Stimulated activated CD4-positive, alpha-beta T cell treated with anti-CD3 and anti-CD28 coated beads, Interleukin-1b, Interleukin-23, amount 100 ng/mL, for 24 hours (primary cell): ENCODE measurements around the gene PCED1B.

Source experiments
- DNase-seq, 4 experiments: peaks; one replicate each; pipeline ENCODE4 v3.0.0-alpha.2; 2020; ENCODE audit warnings: low read depth in 4 of 4, low spot score in 1 of 4

The PCED1B gene

DNA sequence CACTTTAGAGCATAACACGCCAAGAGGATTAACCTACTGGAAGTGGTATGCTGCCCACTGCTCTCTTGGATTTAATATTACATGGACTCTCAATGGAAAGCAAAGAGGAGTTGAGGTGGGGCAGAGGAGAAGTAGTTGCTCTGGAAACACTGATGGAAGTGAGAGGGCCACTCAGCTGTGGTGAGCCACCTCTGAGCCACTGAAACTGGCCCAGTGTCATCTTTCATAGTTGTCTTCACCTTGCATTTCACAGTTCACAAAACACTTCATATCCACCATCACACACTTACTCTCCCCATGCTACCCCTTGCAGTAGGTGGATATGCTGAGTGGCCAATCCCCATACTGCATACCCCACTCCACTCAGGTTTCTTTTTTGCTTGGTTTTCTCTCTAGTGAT is 12.2 kb upstream of the PCED1B start:
- no peak for DNase-seq

DNA sequence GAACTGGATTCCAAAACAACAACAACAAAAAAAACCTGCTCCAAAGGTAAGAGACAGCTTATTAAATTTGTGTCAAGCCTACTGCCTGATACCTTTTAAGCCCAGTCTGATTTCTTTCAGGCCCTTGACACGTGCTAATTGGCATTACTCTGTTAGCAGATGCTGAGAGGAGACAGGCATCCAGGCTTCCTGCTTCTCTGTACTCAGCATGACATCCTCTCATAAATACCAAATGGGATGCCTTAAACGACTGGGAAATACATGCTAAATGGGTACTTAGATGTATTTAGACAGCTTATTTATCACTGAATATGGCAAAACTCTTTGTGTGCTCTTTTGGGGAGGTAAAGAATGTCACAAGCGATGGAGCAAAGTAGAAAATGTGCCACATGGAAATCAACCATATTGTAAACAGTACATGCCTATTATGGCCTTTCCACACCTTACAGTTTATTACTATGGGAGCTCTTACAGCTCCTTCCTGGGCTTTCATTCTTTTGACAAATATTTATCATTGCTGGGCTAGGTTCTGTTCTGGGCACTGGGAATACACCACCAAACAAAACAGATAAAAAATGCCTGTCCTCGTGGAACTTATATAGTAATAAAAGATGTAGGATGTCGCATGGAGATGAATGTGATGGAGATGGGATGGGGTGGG is 11.5 kb upstream of the PCED1B start:
- no peak for DNase-seq

DNA sequence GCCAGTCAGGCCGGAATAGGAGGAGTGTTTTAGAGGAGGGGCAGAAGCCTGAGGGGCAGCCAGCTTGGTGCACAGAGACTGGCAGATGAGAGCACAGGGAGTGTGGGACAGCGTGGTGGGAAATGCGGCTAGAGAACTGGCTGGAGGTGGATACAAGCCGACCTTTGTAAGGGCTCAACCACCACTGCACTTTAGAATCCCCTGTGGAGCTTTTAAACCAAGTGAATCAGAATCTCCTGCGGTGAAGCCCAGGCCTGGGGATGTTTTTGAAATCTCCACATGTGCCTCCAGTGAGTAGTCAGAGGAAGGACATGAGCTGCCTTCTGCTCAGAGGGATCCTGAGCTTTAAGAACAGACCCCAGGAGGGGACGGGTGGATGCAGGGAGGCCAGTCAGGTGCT is 10.9 kb upstream of the PCED1B start:
- no peak for DNase-seq

DNA sequence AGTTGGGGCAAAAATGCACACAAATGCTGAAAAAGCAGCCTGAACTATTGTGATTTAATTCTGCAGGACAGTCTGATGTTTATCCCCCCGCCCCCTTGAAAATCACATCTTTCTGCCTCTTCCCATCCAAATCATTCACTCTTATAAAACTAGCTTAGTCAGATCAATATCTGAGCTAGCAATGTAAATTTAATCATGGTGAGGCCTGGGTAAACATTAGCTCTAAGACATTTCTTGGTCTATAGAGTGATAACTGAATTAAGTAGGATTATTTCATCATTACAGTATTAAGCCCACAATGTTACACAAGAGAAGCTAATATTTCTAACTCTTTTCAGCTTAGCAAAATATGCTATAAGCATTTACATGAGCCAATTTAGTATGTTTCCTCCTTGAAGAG is 9.1 kb upstream of the PCED1B start:
- no peak for DNase-seq

DNA sequence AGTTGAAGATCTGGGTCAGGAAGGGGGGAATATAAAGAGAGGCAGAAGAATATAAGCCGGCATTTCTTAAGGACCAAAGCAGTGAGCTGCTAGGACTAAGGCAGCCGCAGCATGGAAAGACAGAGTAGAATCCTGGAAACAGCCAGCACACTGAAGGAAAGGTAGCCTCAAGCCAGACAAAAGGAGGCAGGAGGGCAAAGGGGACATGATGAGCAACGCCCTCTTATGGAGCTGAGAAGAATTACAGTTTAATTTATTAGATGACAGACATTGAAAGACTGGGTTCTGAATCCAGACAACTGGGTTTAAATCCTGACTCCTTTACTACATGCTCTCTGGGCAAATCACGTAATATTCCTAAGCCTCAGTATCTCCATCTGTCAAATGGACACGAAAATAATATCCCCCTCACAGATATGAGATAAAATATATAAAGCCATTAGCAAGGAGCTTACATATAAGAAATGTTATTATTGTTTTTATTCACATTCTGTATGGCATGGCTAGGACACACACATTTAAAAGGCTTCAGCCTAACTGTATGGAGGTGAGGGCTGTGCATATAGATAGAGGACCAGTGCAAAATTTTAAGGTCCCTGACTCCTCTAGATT is 8.1 kb upstream of the PCED1B start:
- DNase-seq, result no peak

DNA sequence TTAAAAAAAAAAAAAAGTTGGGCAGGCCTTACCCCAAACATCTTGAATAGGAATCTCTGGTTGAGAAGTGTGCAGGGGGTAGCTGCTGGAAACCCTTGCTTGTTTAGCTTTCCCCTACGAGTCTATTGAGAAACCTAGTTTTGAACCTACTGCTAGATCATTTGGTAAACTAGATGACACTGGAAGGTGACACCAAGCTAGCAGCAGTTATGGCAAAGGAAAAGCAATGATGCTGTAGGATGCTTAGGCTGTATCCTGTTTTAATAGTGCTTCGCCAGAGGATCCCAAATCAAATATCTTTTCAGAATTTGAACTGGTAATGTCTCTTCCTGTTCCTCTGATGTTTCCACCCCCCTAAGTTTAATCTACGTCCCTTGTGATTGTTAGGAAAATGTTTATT is 5.5 kb upstream of the PCED1B start:
- no peak for DNase-seq

DNA sequence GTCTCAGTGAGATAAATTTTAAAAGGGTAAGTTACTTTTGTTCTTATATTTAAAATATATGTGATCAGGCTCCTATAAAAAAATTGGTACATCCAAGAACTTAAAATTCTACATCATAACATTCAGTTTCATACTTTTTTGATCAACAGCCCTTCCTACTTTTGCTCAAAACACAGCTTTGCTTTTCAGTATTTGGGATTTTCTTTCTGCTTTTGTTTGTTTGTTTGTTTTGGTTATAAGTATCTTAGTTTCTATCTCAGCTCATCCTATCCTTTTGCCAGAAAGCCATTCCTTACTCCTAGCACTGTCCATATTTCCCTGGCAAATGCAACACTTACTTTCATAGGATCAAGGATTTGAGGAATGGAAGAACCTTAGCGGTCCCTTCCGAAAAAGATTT is 4.7 kb upstream of the PCED1B start:
- DNase-seq, result no peak

DNA sequence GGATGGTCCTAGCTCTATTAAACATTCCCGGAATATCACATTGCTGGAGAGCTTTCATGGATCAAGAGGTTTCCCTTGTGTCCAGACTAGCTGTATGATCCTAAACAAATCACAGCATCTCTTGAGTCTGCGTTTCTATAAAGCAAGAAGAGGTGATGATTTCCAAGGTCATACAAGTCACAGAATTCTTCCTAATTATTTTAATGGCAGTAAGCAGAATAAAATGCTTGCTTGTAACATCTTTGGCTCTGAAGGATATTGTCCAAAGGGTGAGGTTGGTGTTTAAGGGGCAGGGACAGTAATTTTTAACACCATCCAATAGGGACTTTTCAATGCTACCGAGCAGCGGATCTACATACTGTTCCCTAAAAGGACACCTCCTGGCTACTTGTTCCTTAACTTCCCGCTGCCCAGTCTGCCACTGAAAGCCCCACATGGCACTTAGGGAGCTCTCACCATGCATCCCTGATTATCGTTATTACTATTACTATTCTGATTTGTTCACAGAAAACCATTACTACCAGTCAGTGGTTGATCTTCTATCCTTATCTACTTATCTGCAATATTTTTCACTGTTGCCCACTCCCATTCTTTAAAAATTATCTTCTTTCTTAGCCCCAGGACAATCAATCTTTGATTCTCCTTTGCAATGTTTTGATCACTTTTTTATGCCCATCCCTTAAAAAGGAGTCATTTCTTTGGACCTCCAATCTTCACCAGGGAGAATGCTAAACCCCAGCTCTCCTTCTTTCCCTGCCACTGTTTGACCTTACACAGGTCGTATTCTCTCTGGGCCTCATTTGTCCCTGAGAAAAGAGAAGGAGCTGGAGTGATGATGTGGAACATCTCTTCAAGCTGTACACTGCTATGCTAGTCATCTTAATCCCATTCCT is 4.0 kb upstream of the PCED1B start:
- no peak for DNase-seq

DNA sequence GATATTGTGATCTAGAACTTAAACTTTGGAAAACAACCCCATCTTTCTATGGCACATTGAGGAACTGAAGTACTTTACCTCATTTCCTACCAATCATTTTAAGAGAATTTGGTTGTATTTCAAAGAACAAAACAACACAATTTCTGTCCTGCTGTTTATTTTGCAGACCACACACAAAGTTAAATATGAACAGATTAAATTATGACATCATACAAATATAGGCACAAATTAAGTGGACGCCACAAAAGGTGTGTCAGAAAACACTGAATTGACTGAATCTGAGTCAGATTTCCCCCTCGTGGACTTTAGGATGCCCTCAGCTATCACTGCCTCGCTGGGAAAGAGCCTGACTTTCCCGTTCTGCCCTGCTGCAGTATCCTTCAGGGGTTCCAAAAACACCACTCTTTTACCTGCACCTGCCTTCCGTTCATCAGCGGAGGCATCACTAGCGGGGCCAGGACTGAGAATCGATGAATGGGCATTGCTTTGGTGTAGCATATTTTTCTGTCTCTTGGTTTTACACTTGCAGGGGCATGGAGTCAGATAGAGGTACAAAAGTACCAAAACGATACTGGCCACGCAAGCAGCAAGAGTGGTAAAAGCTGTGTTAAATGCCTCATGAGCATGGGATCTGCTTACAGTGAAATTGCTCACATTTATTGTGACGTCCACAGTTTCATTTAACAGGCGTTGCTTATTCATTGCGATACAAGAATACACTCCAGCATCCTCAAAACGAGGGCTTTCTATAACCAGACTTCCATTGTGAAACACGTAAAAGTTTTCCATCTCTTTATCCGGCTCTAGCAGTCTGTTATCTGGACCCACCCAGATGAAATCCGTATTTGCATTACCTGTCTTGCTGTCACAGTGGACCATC is 2.0 kb upstream of the PCED1B start:
- DNase-seq, result no peak

DNA sequence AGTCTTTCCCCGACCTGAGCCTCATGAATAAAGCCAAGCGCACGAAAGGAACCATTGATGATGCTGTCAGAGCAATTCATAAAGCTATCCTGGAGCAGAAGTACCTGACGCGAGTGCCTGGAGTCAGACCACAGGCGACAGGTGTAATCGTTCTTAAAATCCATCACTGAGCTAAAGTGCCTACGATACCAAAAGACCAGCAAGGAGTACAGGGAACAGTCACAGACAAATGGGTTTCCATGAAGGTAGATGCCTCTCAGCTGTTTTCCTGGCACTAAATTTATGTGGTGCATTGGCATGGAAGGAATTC is 1.4 kb upstream of the PCED1B start:
- DNase-seq, result no peak

DNA sequence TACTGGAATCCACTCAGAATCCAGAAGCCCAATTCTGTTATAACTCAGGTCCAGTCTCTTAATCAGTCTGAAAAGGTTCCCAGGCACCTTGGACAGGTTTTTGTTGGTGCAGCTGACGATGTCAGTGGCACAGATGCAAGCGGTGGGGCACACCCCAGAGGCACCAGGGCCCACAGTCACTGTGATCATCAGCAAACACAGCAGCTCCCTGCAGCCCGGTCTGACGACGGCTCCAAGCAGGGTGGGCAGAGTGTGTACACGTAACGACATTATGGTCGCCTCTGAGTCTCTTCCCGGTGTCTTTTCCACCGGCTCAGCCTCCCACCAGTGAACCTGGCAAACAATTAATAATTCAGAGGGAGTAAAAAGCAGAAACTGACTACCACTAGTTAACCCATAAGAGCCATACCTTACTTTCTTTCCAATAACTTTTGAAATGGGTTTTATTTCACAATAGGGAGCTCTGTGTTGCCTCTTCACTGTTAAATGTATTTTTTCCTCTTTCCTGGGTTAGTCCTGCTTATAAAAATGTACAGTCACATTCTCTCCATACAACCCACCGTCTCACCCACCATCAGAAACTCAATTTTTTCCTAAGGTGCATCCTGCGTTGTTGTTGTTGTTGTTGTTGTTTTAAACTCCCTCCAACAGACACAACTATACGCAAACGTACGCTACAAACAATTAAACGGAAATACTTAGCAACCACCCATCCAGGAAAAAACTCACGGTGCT is 521 bp upstream of the PCED1B start:
- peak in 2 of 4 experiments; percentile 21 to 29 for DNase-seq

DNA sequence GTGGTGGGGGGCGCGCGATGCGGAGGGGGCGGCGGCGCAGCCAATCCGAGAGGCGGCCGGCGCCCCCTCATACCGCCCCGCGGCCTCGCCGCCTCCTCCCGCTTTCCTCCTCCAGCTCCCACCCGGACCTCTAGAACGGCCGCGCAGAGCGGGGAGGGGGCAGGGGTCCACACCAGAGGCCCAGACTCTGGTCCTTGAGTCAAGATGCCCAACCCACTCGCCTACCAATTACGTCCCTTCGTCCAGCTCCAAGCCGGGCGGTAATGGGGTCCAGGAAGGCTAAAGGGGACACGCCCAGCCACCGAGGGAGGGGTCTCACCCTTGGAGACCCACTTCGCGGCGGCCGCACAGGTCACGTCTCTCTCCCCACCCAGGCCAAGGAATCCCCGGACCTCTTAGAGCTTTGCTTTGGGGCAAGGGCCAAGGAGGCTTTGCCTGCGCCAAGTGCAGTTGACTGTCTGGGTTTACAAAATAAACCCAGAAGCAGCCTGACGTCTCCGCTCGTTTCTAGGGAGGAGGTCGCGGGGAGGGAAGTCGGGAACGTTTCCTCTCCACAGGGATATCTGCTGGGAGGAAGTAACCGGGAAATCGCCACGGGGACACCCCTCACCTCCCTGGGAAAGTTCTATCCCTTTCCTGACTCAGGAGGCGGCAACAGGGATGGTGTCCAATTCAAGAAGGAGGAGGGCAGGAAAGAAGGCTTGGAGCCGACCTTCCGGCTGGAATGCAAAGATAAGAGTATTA is 732 bp downstream of the PCED1B start:
- peak in 2 of 4 experiments; percentile 21 to 32 for DNase-seq

DNA sequence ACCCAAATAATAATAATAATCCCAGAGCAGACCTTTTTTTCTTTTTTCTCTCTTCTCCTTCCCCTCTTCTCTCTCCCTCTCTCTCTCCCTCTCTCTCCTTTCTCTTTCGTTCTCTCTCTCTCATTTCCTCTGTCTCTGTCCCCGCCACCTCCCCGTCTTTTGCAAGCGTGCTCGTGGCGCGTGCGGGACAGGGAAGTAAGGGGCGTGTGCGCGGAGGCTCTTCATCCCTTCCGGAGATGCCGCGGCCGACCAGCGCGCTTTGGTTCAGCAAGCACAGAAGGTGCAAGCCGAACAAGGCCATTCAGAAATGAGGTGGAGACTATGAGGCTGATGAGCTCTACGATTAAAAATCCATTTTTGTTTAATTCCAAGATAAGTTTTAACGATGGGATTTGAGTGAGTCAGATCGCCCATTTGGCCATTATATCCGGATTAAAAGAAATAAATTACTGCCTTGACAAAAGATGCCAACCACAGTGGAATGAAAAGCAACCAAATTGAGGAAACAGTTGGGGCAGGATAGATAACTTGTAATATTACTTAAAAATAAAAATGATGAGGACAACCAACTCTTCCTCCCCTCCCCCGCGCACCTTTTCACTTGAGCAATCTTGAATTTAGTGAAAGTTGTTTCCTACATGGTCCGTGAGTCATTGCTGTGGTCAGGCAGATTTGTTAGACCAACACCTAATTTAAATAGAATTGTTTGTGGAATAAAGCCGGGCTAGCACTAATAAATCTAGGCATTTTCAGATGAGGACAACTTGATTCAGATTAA is 1.5 kb downstream of the PCED1B start:
- peak in 3 of 4 experiments; percentile 32 to 59 (median 37) for DNase-seq

DNA sequence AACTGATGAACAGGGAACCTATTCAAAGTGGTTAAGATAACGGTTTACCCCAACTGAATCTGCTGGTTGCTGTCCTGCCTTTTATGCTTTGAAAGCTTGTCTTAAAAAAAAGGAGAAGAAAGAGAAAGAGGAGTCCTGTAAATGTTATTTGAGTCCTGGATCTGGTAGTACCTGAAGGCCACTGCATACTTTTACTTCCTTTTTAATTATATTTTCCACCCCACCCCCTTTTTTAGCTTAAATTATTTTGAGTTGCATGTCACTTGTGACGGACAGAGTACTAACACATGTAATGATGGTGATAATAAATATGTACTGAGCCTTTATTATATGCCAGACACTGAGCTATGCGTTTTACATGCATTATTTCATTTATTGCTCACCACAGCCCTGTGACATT is 2.9 kb downstream of the PCED1B start:
- no peak for DNase-seq

DNA sequence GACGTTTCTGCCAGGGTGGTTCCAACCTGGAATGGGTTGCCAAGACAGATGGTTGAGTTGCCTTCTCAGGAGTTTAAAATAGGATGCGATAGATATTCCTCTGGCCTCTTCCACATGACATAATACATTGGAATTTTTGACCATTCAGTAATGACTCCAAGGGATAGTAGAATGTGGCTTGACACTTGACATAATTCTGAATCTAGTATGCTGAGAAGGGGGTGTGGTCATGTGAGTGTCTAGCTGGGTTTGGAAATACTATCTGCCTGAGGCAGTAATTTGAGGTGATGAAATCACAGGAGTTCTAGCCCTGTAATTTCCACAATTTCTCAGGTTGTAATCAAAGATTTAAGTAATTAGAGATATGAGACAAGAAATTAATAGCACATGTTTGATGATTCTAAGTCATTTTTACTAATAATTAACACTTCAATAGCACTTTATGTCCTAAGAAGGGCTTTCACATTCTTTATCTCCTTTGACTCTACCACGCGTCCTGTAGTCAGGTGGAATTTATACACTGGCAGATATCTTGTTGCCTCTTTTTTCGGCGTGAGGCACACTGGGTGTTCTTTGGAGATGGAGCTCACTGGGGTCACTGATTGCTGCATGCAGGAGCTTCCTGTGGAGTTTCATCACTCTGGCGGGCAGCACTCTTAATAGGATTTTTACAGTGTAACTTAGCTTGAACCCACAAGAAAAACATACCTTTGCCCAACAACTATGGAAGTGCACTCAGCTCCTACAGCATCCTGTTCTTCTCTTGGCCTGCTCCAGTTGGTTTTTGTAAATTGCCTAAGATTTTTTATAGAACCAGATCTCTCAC is 3.6 kb downstream of the PCED1B start:
- DNase-seq, result no peak

DNA sequence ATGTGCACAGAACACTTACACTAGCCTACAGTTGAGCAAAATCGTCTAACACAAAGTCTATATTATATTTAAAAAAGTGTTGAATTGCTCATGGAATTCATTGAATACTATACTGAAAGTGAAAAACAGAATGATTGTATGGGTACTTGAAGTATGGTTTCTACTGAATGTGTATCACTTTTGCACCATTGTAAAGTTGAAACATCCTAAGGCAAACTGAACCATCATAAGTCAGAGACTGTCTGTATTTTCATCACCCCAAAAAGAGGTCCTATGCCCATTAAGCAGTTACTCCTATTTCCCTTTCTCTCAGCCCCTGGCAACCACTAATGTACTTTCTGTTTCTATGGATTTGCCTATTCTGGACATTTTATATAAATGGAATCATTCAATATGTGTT is 4.8 kb downstream of the PCED1B start:
- no peak for DNase-seq

DNA sequence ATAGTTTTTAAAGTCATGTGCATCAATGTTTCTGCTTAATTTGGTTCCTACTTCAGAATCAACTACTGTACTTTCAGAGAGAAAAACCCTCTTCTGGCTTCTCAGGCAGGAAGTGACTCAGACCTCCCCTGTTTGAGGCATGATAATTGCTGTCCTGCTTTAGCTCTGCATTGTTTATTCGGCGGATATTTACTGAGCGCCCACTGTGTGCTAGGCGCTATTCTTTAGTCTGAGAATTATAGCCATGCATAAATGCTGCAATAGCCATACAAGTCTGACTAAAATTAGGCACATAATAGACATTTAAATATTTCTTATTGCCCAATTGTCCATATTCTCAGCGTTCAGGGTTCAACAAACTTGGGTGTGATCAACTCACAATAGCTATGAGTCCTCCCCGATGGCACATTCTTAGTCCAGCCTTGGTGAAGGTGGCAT is 6.4 kb downstream of the PCED1B start:
- DNase-seq, result no peak

DNA sequence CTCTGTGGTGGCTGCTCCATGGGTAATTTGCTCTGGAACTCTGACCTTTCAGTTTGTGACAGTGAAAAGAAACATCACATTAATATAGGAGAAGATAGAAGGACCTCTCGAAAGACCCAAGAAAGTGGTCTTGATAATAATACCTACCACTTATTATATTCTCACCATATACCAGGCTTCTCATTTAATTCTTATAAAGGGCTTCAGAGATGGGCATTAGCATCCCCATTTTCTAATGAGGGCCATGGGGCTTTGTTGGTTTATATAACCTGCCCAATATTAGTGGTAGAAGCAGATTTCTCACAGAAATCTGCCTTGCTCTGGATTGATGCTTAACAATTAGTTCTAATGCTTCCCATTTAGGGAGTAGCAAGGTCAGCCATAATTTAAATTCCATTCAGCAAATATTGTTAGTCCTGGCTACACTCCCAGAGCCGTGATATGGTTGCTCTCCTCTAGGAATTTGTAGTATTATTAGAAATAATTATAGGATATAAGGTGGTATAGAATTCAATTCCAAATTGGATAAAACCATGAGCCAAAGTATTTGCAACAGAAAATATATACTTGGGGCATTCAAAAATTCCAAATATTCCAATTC is 7.8 kb downstream of the PCED1B start:
- DNase-seq, result no peak
